Karpas-422 (cell line): ENCODE results near the gene BTBD17. TPM values are rescaled to one million over a fixed set of nuclear protein-coding genes. Genes with fewer than 3 reads are reported as not detected.

Experiments
- DNase-seq: peaks from one replicate; pipeline ENCODE4 v3.0.0-alpha.2; 2015
- H2AFZ ChIP-seq: fragments of 200-600 bp; sonication (generic); 2 replicates; pipeline ENCODE4 v1.6.1; 2014; ENCODE audit warnings: antibody characterized with exemption, low read length, mixed read lengths
- H3K27ac ChIP-seq: fragments of 200-600 bp; sonication (generic); 2 replicates; pipeline ENCODE4 v1.5.1; 2014; ENCODE audit warnings: mild to moderate bottlenecking, low read length, moderate library complexity
- H3K27me3 ChIP-seq: fragments of 200-600 bp; sonication (generic); 2 replicates; pipeline ENCODE4 v1.6.1; 2014; ENCODE audit warnings: low read length, mixed read lengths
- H3K36me3 ChIP-seq: fragments of 200-600 bp; sonication (generic); 2 replicates; pipeline ENCODE4 v1.6.1; 2014; ENCODE audit warnings: low read length, mixed read lengths; ENCODE audit not compliant: insufficient read depth
- H3K4me1 ChIP-seq: fragments of 200-600 bp; sonication (generic); 2 replicates; pipeline ENCODE4 v1.6.1; 2014; ENCODE audit warnings: mild to moderate bottlenecking, low read length, mixed read lengths
- H3K4me2 ChIP-seq: fragments of 200-600 bp; sonication (generic); 2 replicates; pipeline ENCODE4 v1.6.1; 2014; ENCODE audit warnings: low read length, low read depth, mild to moderate bottlenecking; ENCODE audit not compliant: poor library complexity, severe bottlenecking
- H3K4me3 ChIP-seq: fragments of 200-600 bp; sonication (generic); 2 replicates; pipeline ENCODE4 v1.5.1; 2014; ENCODE audit warnings: mild to moderate bottlenecking, antibody characterized with exemption, low read length, mixed read lengths
- H3K79me2 ChIP-seq: fragments of 200-600 bp; sonication (generic); 2 replicates; pipeline ENCODE4 v1.6.1; 2014; ENCODE audit warnings: mild to moderate bottlenecking, low read length, mixed read lengths
- H3K9ac ChIP-seq: fragments of 200-600 bp; sonication (generic); 2 replicates; pipeline ENCODE4 v1.6.0; 2014; ENCODE audit warnings: low read length
- H3K9me2 ChIP-seq: fragments of 200-600 bp; sonication (generic), shearing (Covaris generic); replicated peaks from 2 replicates; pipeline ENCODE4 v1.6.0; 2014; ENCODE audit warnings: mild to moderate bottlenecking, low read length, moderate library complexity; ENCODE audit not compliant: insufficient read depth
- H3K9me3 ChIP-seq: fragments of 300-700, 200-600 bp; sonication (generic); 2 replicates; pipeline ENCODE4 v1.6.1; 2014; ENCODE audit warnings: low read length, mixed read lengths
- H4K20me1 ChIP-seq: fragments of 200-600 bp; sonication (generic); 2 replicates; pipeline ENCODE4 v1.6.1; 2014; ENCODE audit warnings: mild to moderate bottlenecking, antibody characterized with exemption, low read length, low read depth; ENCODE audit not compliant: insufficient read depth
- total RNA-seq: library from RNA; depleted of rRNA; stranded (reverse); fragments of >200 nt; shearing (Covaris generic); gene quantifications from 2 replicates; pipeline ENCODE4 v1.2.3, GENCODE V29; 2014; ENCODE audit warnings: low replicate concordance

Gene BTBD17
- total RNA-seq, 1 experiment from 2014 or later, result not detected

GRCh38 chr17:74403512-74404137, 42.0 kb upstream of the BTBD17 start:
- H3K9me2 ChIP-seq, result no peaks in the 10 kb centered on the region
- no peaks in the 10 kb centered on the region for H3K36me3 ChIP-seq
- H3K27ac ChIP-seq, result no peak overlapping the region
- H3K79me2 ChIP-seq, result no peaks in the 10 kb centered on the region
- no peak overlapping the region for H3K9ac ChIP-seq
- H3K4me3 ChIP-seq, result no peak overlapping the region
- no peaks in the 10 kb centered on the region for H3K27me3 ChIP-seq
- no peak overlapping the region for H3K4me2 ChIP-seq
- no peaks in the 10 kb centered on the region for H3K4me1 ChIP-seq
- no peak overlapping the region for H2AFZ ChIP-seq
- no peak for DNase-seq
- no peaks in the 10 kb centered on the region for H3K9me3 ChIP-seq
- H4K20me1 ChIP-seq, result no peaks in the 10 kb centered on the region

- H3K27ac ChIP-seq, result no peak overlapping the region
- no peak overlapping the region for H3K4me2 ChIP-seq
- H3K9ac ChIP-seq, result no peak overlapping the region
- H3K9me3 ChIP-seq, result no peaks in the 10 kb centered on the region
- no peaks in the 10 kb centered on the region for H3K36me3 ChIP-seq
- no peaks in the 10 kb centered on the region for H4K20me1 ChIP-seq
- H3K4me3 ChIP-seq, result no peak overlapping the region
- H3K9me2 ChIP-seq, result no peaks in the 10 kb centered on the region
- H2AFZ ChIP-seq, result no peak overlapping the region
- H3K79me2 ChIP-seq, result no peaks in the 10 kb centered on the region
- no peak for DNase-seq
- no peaks in the 10 kb centered on the region for H3K4me1 ChIP-seq
- no peaks in the 10 kb centered on the region for H3K27me3 ChIP-seq
Measured at GRCh38 chr17:74402048-74402447, 40.4 kb upstream of the BTBD17 start.

GRCh38 chr17:74396567-74396966, 34.9 kb upstream of the BTBD17 start:
- H3K36me3 ChIP-seq, result no peaks in the 10 kb centered on the region
- no peak for DNase-seq
- no peaks in the 10 kb centered on the region for H3K9me3 ChIP-seq
- H3K79me2 ChIP-seq, result no peaks in the 10 kb centered on the region
- H3K9me2 ChIP-seq, result no peaks in the 10 kb centered on the region
- H3K4me2 ChIP-seq, result no peak overlapping the region
- no peaks in the 10 kb centered on the region for H3K4me1 ChIP-seq
- no peaks in the 10 kb centered on the region for H3K27me3 ChIP-seq
- no peaks in the 10 kb centered on the region for H4K20me1 ChIP-seq
- no peak overlapping the region for H2AFZ ChIP-seq
- H3K4me3 ChIP-seq, result no peak overlapping the region
- H3K27ac ChIP-seq, result no peak overlapping the region
- H3K9ac ChIP-seq, result no peak overlapping the region

GRCh38 chr17:74394977-74395376, 33.3 kb upstream of the BTBD17 start:
- no peak overlapping the region for H3K9ac ChIP-seq

GRCh38 chr17:74394275-74394950, 32.7 kb upstream of the BTBD17 start:
- no peak for DNase-seq
- Histone ChIP-seq H4K20me1 (no peaks in the 10 kb centered on the region), H2AFZ (no peak overlapping the region), H3K9me3 (no peaks in the 10 kb centered on the region), H3K4me2 (no peak overlapping the region), H3K36me3 (no peaks in the 10 kb centered on the region), H3K4me1 (no peaks in the 10 kb centered on the region), H3K27me3 (no peaks in the 10 kb centered on the region), H3K9ac (no peak overlapping the region), H3K9me2 (no peaks in the 10 kb centered on the region), H3K4me3 (no peak overlapping the region), H3K27ac (no peak overlapping the region), H3K79me2 (no peaks in the 10 kb centered on the region)

More at GRCh38 chr17:74394977-74395376, 33.3 kb upstream of the BTBD17 start:
- H2AFZ ChIP-seq, result no peak overlapping the region
- DNase-seq, result no peak
- no peaks in the 10 kb centered on the region for H3K4me1 ChIP-seq
- H3K79me2 ChIP-seq, result no peaks in the 10 kb centered on the region
- H3K36me3 ChIP-seq, result no peaks in the 10 kb centered on the region
- H3K27me3 ChIP-seq, result no peaks in the 10 kb centered on the region
- H3K9me2 ChIP-seq, result no peaks in the 10 kb centered on the region
- H3K4me3 ChIP-seq, result no peak overlapping the region
- no peaks in the 10 kb centered on the region for H3K9me3 ChIP-seq
- no peak overlapping the region for H3K27ac ChIP-seq
- H3K4me2 ChIP-seq, result no peak overlapping the region
- H4K20me1 ChIP-seq, result no peaks in the 10 kb centered on the region

- Histone ChIP-seq H2AFZ (no peak overlapping the region), H3K9me3 (no peaks in the 10 kb centered on the region)
Measured at GRCh38 chr17:74393346-74393942, 31.8 kb upstream of the BTBD17 start.

GRCh38 chr17:74392848-74393247, 31.2 kb upstream of the BTBD17 start:
- no peaks in the 10 kb centered on the region for H3K79me2 ChIP-seq
- no peak overlapping the region for H3K4me2 ChIP-seq
- H3K9me2 ChIP-seq, result no peaks in the 10 kb centered on the region
- no peaks in the 10 kb centered on the region for H3K9me3 ChIP-seq
- DNase-seq, result peak; percentile 57
- H3K4me3 ChIP-seq, result no peak overlapping the region
- H3K9ac ChIP-seq, result no peak overlapping the region
- no peak overlapping the region for H2AFZ ChIP-seq
- no peaks in the 10 kb centered on the region for H3K27me3 ChIP-seq
- H3K27ac ChIP-seq, result no peak overlapping the region
- no peaks in the 10 kb centered on the region for H3K36me3 ChIP-seq
- no peaks in the 10 kb centered on the region for H3K4me1 ChIP-seq
- no peaks in the 10 kb centered on the region for H4K20me1 ChIP-seq

More at GRCh38 chr17:74393346-74393942, 31.8 kb upstream of the BTBD17 start:
- H3K27me3 ChIP-seq, result no peaks in the 10 kb centered on the region
- no peaks in the 10 kb centered on the region for H3K9me2 ChIP-seq
- H4K20me1 ChIP-seq, result no peaks in the 10 kb centered on the region
- no peaks in the 10 kb centered on the region for H3K79me2 ChIP-seq
- no peaks in the 10 kb centered on the region for H3K4me1 ChIP-seq
- H3K27ac ChIP-seq, result no peak overlapping the region
- no peak overlapping the region for H3K4me2 ChIP-seq
- no peak overlapping the region for H3K9ac ChIP-seq
- H3K36me3 ChIP-seq, result no peaks in the 10 kb centered on the region
- no peak for DNase-seq
- H3K4me3 ChIP-seq, result no peak overlapping the region

GRCh38 chr17:74391771-74392170, 30.1 kb upstream of the BTBD17 start:
- Histone ChIP-seq H4K20me1 (no peaks in the 10 kb centered on the region), H3K36me3 (no peaks in the 10 kb centered on the region), H3K9me2 (no peaks in the 10 kb centered on the region), H3K79me2 (no peaks in the 10 kb centered on the region), H3K4me2 (no peak overlapping the region), H3K4me1 (no peaks in the 10 kb centered on the region), H3K9me3 (no peaks in the 10 kb centered on the region), H3K27me3 (no peaks in the 10 kb centered on the region), H3K4me3 (no peak overlapping the region), H3K9ac (no peak overlapping the region), H3K27ac (no peak overlapping the region), H2AFZ (no peak overlapping the region)
- DNase-seq, result no peak
